GM18868 (cell line): ENCODE results near the gene CNOT2.
A peak's percentile ranks its signal among the peaks of the same experiment; 100 is the strongest.
"Not testable (repeated sequence)": the region's sequence is repeated elsewhere in the genome, so short reads cannot be mapped to it uniquely, and the experiment has no call there.

ENCODE experiments used
- ATAC-seq: cut with Tn5 transposase; IDR thresholded peaks from one replicate; pipeline ENCODE4 v1.9.1; 2021; ENCODE audit warnings: mild to moderate bottlenecking, moderate library complexity; ENCODE audit not compliant: unreplicated experiment

CNOT2 gene

GRCh38 chr12:70359458-70360197 lies 116.4 kb downstream of the CNOT2 start:
- no peak for ATAC-seq

GRCh38 chr12:70360218-70360617 lies 117.0 kb downstream of the CNOT2 start:
- no peak for ATAC-seq

DNA sequence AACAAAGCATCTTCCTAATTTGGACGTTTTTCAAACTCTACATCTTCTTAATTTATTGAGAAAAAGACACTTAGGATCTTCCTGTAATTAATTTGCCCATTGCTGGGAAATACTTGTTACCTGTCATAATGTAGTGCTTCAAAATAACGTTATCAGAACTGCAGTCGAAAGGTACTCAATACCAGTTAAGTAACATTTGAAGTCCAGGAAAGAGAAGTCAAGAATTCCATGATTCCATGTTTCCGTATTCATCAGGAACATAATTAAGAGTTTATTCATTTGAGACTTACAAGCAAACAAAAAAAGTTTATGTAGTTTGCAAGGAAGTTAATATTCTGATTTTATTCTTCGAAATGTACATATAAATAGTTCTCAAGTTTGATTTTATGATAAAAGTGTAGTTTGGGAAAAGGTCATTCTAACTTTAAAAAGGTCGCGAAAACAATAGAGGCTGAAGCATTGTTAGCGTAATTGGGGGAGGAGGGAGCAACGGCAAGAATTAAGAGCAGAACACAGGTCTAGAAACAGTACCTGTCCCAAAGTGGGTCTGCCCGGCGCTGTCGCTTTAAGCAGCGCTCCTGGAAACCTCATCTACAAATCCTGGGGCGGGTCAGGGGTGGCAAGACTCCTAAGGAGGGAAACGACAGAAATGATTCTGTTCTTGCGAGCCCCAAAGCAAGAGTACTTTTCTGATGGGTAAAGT lies 121.6 kb downstream of the CNOT2 start:
- ATAC-seq = no peak

- no peak for ATAC-seq
Measured at GRCh38 chr12:70365398-70365647, 122.1 kb downstream of the CNOT2 start.

DNA sequence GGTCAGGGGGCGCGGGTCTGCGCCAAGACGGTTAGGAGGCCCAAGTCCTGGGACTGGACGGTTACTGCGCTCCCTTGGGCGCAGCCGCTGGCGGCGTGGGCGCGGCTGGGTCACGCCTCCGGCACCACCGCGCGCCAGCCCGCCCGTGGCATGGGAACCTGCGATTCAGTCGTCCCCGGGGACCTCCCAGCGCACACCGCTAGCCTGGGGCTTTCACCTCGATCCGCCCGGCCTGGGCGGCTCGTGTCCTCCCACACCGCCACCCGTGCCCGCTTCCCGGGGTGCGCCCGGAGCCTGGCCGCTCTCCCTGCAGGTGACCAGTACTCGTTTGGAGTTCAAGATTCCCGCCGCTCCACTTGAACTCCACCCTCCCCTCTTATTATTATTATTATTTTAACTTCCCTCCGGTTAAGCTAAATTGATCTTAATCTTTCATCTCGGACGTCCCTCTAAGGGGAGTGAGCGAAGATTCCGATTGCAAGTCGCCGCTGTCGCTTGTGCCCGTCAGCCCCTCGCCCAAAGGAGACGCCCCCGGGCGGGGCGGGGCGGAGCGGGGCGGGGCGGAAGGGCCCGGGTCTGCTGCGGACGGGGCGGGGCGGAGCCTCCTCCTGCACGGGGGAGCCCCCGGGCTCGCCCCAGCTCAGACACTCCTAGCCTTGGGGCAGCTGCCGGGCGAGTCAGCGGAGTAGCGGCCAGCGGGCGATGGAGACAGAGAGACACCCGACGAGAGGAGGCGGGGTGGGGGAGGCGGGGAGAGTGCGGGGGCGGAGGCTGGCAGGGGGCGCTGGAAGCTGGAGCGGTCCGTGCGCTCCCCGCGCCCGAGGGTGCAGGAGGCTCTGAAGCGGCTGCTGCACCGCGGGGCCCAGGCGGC lies 122.7 kb downstream of the CNOT2 start, which contains the start of gene KCNMB4:
TSS of gene KCNMB4 (plus strand) at position 643 of the 871 bp plus-strand sequence. CDS start 445 bp downstream, outside the sequence.
- ATAC-seq = peak; percentile 82

DNA sequence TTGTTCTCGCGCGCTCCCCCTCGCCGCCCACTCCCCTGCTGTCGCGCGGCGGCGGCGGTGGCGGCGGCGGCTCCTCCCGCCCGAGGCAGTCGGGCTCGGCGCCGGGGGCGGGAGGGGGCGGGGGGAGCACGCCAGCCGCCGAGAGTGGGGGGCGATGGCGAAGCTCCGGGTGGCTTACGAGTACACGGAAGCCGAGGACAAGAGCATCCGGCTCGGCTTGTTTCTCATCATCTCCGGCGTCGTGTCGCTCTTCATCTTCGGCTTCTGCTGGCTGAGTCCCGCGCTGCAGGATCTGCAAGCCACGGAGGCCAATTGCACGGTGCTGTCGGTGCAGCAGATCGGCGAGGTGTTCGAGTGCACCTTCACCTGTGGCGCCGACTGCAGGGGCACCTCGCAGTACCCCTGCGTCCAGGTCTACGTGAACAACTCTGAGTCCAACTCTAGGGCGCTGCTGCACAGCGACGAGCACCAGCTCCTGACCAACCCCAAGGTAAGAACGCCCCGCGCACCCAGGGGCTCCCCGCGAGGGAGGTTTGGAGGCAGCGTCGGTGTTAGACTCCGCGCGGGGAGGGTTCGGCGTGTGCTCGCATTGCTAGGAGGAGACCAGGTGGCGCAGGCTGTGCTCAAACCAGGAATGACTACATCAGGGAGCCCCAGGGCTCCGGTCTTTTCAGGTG lies 123.5 kb downstream of the CNOT2 start:
- peak; percentile 37 for ATAC-seq

DNA sequence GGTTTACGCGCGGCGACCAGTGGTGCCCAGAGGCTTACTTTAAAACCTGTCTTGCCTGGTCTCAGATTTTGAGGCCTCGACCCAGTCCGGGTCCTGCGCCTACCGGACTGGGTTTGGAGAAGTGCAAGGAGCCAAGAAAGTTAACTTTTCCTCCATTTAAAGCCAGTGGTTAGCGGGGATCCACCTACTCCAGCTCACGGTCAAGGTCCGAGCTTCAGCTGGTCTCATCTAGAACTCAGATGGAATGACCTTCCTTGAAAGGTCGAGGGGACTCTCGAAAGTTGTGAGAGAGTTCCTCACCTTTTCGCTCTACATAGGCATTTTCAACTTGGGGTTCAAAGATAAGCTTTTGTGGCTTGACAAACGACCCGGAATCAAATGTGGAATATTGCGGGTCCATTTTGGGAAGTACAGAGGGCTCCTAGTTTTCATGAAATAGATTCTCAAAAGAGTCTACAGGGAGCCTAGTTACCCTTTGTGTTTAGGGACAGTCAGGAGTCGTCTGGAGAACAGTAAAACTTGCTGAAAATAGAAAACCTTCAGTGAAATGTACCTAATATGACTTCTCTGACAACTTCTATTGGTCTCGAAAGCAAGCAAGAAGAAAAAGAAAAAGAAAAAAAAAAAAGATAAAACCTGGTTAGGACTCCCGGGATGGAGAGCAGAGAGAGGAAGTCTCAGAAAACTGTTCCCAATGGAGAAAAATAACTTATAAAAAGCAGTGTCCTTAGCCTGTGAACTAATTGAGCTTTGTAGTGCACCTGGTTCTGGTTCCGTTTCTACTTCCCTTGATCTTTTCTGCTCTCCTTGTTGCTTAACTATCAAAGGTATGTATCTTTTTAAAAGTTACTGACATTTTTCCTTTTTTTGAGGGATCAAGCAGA lies 124.3 kb downstream of the CNOT2 start:
- no peak for ATAC-seq

DNA sequence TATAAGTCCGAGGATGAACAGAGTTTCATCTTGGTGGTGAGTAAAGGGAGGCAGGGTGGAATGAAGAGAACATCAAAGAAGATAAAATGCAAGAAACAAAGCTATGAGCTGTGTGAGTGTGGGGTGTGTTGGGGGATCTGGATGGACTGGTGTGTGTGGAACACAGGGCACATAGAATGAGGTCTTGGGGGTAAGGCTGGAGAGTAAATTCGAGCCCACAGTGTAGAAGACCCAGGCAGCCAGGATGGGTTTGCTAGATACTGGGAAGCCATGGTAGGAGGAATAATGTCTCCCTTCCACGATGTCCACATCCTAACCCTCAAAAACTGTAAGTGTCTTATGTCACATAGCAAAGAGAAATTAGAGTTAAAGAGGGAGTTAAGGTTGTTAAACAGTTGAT lies 129.6 kb downstream of the CNOT2 start:
- ATAC-seq = no peak

- ATAC-seq = no peak
Measured at GRCh38 chr12:70379846-70380245, 136.6 kb downstream of the CNOT2 start.

- ATAC-seq = no peak
Measured at GRCh38 chr12:70383484-70383883, 140.3 kb downstream of the CNOT2 start.

GRCh38 chr12:70383886-70384285 lies 140.7 kb downstream of the CNOT2 start:
- ATAC-seq = no peak

DNA sequence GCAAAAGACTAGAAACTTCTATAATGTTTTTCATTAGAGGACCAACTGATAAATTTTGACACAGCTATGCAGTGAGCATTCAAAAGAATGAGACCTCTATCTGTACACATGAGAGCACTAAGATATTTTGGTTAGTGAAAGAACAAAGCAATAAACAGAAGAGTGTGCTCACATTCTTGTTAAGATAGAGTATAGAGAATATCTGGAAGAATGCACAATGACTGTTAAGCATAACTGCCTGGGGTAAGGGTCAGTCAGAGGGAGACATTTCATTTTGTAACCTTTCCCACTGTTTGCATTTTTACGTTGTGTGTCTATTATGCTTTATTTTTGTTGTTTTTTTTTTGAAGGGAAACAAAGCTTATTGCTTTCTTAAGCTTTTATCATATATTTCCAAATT lies 143.5 kb downstream of the CNOT2 start:
- no peak for ATAC-seq

GRCh38 chr12:70389678-70390077 lies 146.4 kb downstream of the CNOT2 start:
- no peak for ATAC-seq

DNA sequence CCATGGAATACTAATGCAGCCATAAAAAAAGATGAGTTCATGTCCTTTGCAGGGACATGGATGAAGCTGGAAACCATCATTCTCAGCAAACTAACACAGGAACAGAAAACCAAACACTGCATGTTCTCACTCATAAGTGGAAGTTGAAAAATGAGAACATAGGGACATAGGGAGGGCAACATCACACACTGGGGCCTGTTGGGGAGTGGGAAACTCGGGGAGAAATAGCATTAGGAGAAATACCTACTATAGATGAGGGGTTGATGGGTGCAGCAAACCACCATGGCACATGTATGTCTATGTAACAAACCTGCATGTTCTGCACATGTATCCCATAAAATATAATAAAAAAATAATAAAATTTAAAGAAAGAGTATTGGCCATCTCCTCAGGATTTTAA lies 149.4 kb downstream of the CNOT2 start:
- ATAC-seq = not testable (repeated sequence)

GRCh38 chr12:70393787-70394499 lies 150.7 kb downstream of the CNOT2 start:
- ATAC-seq = no peak

DNA sequence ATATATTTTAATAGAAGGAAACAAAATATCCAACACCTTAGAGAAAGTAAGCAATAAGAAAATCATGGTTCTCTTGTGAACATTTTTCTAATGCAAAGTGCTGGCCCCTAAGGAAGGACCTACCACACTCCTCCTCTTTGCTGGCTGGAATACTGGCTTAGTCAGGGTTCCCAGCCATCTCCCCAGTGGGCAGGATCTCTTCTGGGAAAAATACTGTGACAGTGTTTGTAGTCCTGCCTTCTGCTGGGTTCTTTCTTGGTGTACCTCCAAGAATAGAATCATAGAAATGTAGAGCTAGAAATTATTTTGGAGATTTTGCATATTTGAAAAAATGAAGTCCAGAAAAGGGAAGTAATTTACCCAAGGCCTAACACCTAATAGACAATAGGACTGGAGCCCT lies 154.8 kb downstream of the CNOT2 start:
- ATAC-seq = no peak

- ATAC-seq = no peak
Measured at GRCh38 chr12:70398862-70399261, 155.6 kb downstream of the CNOT2 start.

GRCh38 chr12:70399311-70399710 lies 156.1 kb downstream of the CNOT2 start:
- ATAC-seq = no peak

DNA sequence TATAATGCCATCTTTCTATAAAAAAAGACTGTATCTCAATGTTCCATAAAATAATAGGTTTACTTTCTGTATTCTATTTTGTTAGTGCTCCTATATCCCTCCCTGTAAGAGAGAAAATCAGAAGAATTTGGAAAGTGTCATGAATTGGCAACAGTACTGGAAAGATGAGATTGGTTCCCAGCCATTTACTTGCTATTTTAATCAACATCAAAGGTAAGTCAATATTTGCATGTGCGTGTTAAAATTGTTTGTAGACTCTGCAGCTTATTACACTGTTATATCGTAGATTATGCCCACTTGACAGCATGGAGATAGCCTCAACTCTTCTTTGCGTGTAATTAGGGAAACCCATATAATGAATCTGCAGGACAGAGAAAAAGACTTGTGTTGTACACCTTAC lies 156.9 kb downstream of the CNOT2 start:
- ATAC-seq = no peak

- ATAC-seq = no peak
Measured at GRCh38 chr12:70402597-70402996, 159.4 kb downstream of the CNOT2 start.
